SU-DHL-6 (cell line): ENCODE data around the gene AKAP1.

Source experiments
- H2AFZ ChIP-seq: fragments of 200-600 bp; sonication (generic); 2 replicates; pipeline ENCODE4 v1.6.1; 2014; ENCODE audit warnings: low read depth, mild to moderate bottlenecking, moderate library complexity, mixed read lengths, antibody characterized with exemption, low read length; ENCODE audit not compliant: severe bottlenecking
- H3F3A ChIP-seq: fragments of 200-600 bp; shearing (Covaris generic); 2 replicates; pipeline ENCODE4 v1.6.0; 2016; ENCODE audit warnings: antibody characterized with exemption, mild to moderate bottlenecking; ENCODE audit not compliant: insufficient read depth
- H3K27ac ChIP-seq: fragments of 200-600 bp; sonication (generic); 2 replicates; pipeline ENCODE4 v1.5.1; 2016; ENCODE audit warnings: low read depth, mild to moderate bottlenecking, low read length, moderate library complexity, mixed read lengths
- H3K27me3 ChIP-seq: fragments of 200-600 bp; sonication (generic), shearing (Covaris generic); 2 replicates; pipeline ENCODE4 v1.6.0; 2014; ENCODE audit warnings: mild to moderate bottlenecking, low read length
- H3K36me3 ChIP-seq: fragments of 200-600 bp; sonication (generic); 2 replicates; pipeline ENCODE4 v1.6.1; 2014; ENCODE audit warnings: mild to moderate bottlenecking, low read length, mixed read lengths
- H3K4me2 ChIP-seq: fragments of 300-600, 200-600 bp; shearing (Covaris generic), sonication (generic); 2 replicates; pipeline ENCODE4 v1.6.0; 2014; ENCODE audit warnings: low read length, low read depth, mild to moderate bottlenecking; ENCODE audit not compliant: poor library complexity, severe bottlenecking
- H3K4me3 ChIP-seq: fragments of 200-600 bp; sonication (generic); 2 replicates; pipeline ENCODE4 v1.5.1; 2014; ENCODE audit warnings: antibody characterized with exemption, low read length, mild to moderate bottlenecking, mixed read lengths; ENCODE audit not compliant: insufficient read depth, poor library complexity, severe bottlenecking
- H3K79me2 ChIP-seq: fragments of 200-600 bp; sonication (generic); 2 replicates; pipeline ENCODE4 v1.6.1; 2014; ENCODE audit warnings: mild to moderate bottlenecking, low read length, moderate library complexity; ENCODE audit not compliant: insufficient read depth
- H3K9ac ChIP-seq: fragments of 200-600 bp; sonication (generic); 2 replicates; pipeline ENCODE4 v1.7.0; 2014; ENCODE audit warnings: mild to moderate bottlenecking, low read length
- H3K9me2 ChIP-seq: fragments of 200-600 bp; sonication (generic); replicated peaks from 2 replicates; pipeline ENCODE4 v1.6.1; 2014; ENCODE audit warnings: low read length; ENCODE audit not compliant: insufficient read depth
- H3K9me3 ChIP-seq: fragments of 200-600 bp; sonication (generic); 2 replicates; pipeline ENCODE4 v1.6.1; 2014; ENCODE audit warnings: low read length, mixed read lengths; ENCODE audit not compliant: insufficient read depth
- H4K20me1 ChIP-seq: fragments of 200-600 bp; sonication (generic); 2 replicates; pipeline ENCODE4 v1.6.1; 2014; ENCODE audit warnings: low read depth, mild to moderate bottlenecking, antibody characterized with exemption, low read length, moderate library complexity, mixed read lengths
- CTCF ChIP-seq: fragments of 200-600 bp; sonication (generic); IDR thresholded peaks from one replicate; pipeline ENCODE4 v1.5.1; 2017; ENCODE audit warnings: antibody characterized with exemption, mild to moderate bottlenecking, low read length, moderate library complexity; ENCODE audit not compliant: insufficient read depth, poor library complexity, severe bottlenecking
- EZH2phosphoT487 ChIP-seq: fragments of 200-600 bp; sonication (generic), shearing (Covaris generic); conservative IDR thresholded peaks from 2 replicates; pipeline ENCODE4 v1.6.1; 2018; ENCODE audit warnings: mild to moderate bottlenecking, antibody characterized with exemption, low read length, moderate library complexity, mixed read lengths

AKAP1 gene

GRCh38 chr17:57104461-57105175, 19.6 kb downstream of the AKAP1 start:
- no peaks in the 10 kb centered on the region for H3K9me3 ChIP-seq
- no peaks in the 10 kb centered on the region for H3K9me2 ChIP-seq
- H3K4me2 ChIP-seq, result no peak overlapping the region
- no peak overlapping the region for H3K9ac ChIP-seq
- no peaks in the 10 kb centered on the region for H3K36me3 ChIP-seq
- no peak overlapping the region for H2AFZ ChIP-seq
- TF ChIP-seq EZH2phosphoT487, result no peak
- TF ChIP-seq CTCF, result no peak
- no peak overlapping the region for H3K27ac ChIP-seq
- peaks cover 3% of the 10 kb centered on the region; the same call in 1 of the 2 replicates for H4K20me1 ChIP-seq
- H3K4me3 ChIP-seq, result no peak overlapping the region
- no peaks in the 10 kb centered on the region for H3F3A ChIP-seq
- H3K27me3 ChIP-seq, result no peaks in the 10 kb centered on the region
- H3K79me2 ChIP-seq, result peaks cover 55% of the 10 kb centered on the region

- H3K36me3 ChIP-seq, result no peaks in the 10 kb centered on the region
- H4K20me1 ChIP-seq, result peaks cover 3% of the 10 kb centered on the region; the same call in 1 of the 2 replicates
- no peak overlapping the region for H3K9ac ChIP-seq
- H2AFZ ChIP-seq, result no peak overlapping the region
- no peaks in the 10 kb centered on the region for H3K9me3 ChIP-seq
- H3K4me3 ChIP-seq, result no peak overlapping the region
- H3K4me2 ChIP-seq, result no peak overlapping the region
- no peaks in the 10 kb centered on the region for H3K9me2 ChIP-seq
- peaks cover 47% of the 10 kb centered on the region for H3K79me2 ChIP-seq
- no peak overlapping the region for H3K27ac ChIP-seq
- no peaks in the 10 kb centered on the region for H3F3A ChIP-seq
- no peak for TF ChIP-seq EZH2phosphoT487
- TF ChIP-seq CTCF, result no peak
- no peaks in the 10 kb centered on the region for H3K27me3 ChIP-seq
Observed at GRCh38 chr17:57105591-57105990, 20.5 kb downstream of the AKAP1 start.

GRCh38 chr17:57106107-57106835, 21.2 kb downstream of the AKAP1 start:
- Histone ChIP-seq H3K27ac (no peak overlapping the region), H4K20me1 (peaks cover 3% of the 10 kb centered on the region; the same call in 1 of the 2 replicates), H3K4me3 (no peak overlapping the region), H3K79me2 (peaks cover 41% of the 10 kb centered on the region), H3K9me3 (no peaks in the 10 kb centered on the region), H3K9me2 (no peaks in the 10 kb centered on the region), H3K9ac (no peak overlapping the region), H3K4me2 (no peak overlapping the region), H3F3A (no peaks in the 10 kb centered on the region), H3K36me3 (no peaks in the 10 kb centered on the region), H2AFZ (no peak overlapping the region), H3K27me3 (no peaks in the 10 kb centered on the region)
- no peak for TF ChIP-seq CTCF
- TF ChIP-seq EZH2phosphoT487, result no peak
